GDM1 (cell line): ENCODE measurements around the gene FSTL4.

Source experiments
- DNase-seq: peaks from one replicate; lab custom pipeline; 2025; lab: John Stamatoyannopoulos, UW

FSTL4 gene

GRCh38 chr5:133291524-133291923 is 320.8 kb downstream of the FSTL4 start:
- no peak for DNase-seq

GRCh38 chr5:133290669-133291240 is 321.6 kb downstream of the FSTL4 start:
- no peak for DNase-seq

DNA sequence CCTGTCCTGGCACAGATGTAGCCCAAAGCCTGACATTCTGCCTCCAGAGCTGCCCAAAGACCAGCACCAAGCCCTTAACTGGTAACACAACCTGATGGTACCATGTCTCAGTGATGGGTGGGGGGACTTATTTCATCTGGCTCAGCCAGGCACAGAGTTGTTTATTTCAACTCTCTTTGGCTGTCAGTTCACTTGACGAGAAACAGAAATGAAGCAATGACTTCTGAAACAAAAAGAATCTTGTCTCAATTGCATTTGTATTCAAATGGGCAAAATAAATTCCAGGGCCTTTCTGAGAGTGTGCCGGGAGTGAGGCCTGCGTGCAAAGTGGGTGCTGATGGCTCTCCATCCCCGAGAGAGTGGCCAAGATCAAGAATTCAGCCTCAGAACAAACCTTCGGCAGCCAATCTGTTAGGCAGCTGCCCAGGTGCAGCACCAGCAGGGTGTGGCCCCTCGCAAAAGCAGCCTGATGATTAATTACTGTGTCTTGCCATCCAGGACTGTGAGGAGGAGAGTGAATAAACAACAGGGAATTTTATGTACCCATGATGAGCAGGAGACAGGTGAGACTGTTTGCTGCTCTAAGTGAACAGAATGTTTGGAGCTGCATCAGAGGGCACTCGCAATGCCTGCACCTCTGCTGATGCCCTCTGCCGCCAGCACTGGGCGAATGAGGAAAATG is 322.5 kb downstream of the FSTL4 start:
- no peak for DNase-seq

GRCh38 chr5:133287500-133287899 is 324.8 kb downstream of the FSTL4 start:
- DNase-seq = no peak

DNA sequence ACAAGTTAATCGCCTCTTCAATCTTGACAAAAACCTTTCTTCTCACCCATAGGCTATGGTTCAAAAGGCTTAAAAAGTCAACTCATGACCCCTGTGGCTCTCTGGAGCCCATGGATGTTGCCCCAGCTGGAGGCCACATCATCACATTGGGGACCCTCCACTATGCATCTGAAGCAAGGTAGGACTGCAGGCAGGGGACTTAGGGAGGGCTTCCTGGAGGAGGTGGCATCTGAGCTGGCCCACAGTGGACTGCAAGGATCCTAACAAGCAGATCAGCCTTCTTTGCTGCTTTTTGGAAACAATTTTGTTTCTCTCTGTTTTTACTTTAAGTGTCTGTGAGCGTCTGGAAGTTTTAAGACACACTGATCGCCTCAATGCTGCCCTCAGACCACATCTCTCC is 325.9 kb downstream of the FSTL4 start:
- no peak for DNase-seq

DNA sequence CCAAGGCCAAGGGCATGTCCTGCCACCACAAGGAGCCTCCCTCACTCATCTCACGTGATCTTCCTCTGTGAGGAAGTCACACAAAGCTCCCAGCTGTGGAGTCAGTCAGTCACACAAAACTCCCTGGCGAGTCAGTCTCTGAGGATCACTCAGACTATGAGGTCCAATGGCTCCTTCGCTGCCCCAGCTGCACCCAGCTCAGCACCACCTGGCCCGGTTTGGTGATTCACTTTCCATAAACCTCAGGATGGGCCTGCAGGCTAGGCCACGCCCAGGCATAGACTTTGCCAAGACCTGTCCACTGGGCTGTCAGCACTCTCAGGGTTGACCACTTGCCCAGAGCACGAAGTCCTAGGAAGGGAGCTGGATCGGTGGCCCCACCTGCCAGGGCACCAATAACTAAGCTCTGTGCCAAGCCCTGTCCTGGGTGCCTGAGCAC is 326.7 kb downstream of the FSTL4 start:
- no peak for DNase-seq

GRCh38 chr5:133284306-133284705 is 328.0 kb downstream of the FSTL4 start:
- DNase-seq = no peak

DNA sequence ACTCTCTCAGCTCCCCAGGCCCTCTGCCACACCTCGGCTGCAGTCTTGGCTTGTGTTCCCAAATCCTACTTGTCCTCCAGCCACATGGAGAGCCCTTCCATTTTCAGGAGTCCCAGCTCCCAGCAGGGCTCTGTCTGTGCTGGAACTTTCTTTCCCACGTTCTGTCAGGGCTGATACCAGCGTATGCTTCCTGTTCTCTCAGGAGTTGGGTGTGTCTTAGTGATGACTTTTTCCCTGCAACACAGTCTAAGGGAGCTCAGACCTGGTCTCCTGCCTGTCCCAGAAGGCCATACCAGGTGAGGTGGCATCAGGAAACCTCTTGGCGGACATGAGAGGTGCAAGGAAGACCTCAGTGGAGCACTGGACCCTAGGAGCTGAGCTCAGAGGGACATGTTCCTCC is 334.0 kb downstream of the FSTL4 start:
- DNase-seq = no peak

DNA sequence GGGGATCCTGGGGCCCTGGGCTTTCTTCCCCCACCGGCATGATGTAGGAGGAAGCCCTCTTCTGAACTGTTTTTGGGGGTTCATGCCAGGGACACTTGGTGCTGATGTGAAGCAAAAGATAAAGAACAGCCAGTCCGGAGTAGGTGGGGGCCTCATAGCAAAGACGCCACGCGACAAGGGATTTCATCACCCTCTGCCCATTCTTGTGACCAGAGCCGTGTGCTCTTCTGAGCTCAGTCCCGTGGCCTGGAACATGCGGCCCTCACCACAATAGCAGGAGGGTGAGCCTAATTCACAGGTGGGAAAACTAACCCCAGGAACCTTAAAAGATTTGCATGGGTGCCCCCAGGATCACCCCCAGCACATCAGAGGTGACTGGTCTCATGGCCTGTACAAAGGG is 334.6 kb downstream of the FSTL4 start:
- DNase-seq = no peak

DNA sequence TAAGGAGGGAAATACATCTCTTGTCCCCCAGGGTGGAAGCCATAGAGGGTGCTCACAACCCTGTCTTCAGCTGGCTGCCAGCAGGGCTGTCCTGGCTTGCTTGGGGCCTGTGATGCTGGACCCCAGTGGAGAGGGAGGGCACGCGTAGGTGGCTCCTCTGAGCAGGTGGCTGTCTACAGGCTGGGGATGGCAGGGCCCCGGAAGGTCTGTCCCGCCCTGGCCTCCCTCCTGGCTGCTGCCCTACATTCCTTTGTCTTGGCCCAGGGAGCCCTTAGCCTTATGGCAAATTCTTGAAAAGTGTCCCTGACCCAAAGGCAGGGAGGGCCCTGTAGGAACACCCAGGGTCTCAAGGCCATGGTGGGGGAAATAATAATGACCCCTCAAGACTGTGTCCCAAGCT is 336.2 kb downstream of the FSTL4 start:
- no peak for DNase-seq

DNA sequence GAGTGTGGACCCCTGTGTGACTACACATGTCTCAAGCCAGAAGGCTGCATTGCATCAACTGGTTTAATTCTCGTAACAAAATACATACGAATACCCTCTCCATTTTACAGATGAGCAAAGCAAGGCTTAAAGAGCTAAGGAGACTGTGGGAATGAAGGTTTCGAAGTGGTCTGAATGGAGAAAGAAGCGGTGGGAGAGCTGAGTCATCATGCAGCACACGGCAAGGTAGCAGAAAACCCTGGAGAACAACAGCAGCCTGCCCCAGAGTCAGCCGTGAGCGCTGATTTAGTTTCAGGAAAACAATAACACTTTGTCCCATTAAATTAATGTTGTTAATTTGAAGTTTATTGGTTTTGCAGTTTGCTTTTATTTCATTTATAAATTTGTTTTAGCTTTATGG is 336.7 kb downstream of the FSTL4 start:
- DNase-seq = no peak

DNA sequence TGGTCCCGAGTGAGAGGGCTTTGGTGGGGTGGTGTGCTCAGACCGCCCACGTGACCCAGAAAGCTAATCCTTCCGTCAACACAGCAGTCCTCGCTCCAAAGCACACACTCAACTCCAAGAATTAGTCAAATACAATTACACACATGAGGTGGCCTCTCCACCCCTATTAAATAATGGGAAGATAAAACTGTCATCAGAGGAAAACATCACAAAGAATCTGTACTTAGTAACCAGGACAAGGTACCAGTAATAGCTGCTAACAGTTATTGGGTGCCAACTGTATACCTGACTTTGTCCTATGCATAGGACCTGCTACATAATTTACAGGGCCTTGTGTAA is 337.8 kb downstream of the FSTL4 start:
- no peak for DNase-seq

DNA sequence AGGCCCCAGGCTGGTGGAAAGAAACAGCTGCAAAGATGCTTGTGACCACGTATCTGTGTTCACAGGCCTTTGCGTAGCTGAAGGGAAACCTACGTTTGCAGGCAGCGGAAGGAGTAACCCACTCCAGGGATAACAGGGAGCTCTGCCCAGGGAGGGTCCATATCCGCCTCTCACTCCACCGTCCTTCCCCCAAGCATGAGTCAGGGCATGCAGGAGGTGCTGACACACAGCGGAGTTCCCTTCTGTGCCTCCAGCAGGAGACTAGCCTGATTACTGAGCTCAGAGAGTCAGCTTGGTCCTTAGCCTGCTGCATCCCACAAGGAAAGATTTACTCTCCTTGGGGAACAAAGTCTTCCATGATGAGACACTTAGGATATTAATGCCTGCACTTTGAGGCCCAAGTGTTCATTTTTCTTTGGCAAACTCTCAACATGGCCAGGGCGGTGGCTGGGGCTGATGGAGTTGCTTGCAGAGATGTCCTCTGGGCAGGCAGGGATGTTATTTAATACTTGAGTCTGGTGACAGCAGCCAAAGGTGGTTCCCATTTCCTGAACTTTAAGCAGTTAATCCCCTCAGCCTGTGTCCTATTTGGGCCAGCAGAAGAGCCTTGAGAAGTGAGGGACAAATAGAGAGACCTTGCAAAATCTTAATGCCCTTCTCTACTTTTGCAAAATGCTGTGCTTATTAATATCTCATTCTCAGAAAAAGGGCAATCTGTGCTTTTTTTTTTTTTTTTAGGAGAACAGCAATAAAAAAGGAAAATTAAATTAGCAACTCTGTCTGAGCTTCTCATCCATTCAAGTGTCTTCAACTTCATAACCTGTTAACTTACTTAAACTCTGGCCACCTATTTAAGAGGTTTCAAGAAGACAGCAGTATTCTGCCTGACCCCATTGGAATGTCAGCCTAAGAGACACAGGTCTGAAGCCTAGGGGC is 338.4 kb downstream of the FSTL4 start:
- DNase-seq = no peak

- no peak for DNase-seq
Observed at GRCh38 chr5:133272345-133272744, 340.0 kb downstream of the FSTL4 start.

- DNase-seq = no peak
Observed at GRCh38 chr5:133271606-133272005, 340.7 kb downstream of the FSTL4 start.

DNA sequence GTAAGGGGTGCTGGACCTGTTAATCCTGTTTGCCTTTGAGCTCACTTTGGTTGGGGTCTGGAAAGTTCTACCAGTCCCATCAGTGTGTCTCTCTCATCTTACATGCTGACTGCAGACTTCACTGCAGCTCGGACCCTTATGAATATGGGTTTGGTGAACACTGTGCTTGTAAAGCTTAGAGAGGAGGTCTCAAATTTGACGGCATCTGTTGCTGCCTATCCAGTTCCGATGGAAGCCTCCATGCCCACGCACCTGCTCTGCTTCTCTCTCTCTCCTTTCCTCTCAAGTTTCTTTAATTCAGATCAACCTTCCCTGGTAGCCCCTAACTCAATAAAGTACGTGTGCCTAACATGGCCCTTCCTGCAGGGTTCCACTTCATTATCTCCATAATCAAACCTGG is 342.6 kb downstream of the FSTL4 start:
- DNase-seq = no peak

GRCh38 chr5:133267601-133268000 is 344.7 kb downstream of the FSTL4 start:
- no peak for DNase-seq

DNA sequence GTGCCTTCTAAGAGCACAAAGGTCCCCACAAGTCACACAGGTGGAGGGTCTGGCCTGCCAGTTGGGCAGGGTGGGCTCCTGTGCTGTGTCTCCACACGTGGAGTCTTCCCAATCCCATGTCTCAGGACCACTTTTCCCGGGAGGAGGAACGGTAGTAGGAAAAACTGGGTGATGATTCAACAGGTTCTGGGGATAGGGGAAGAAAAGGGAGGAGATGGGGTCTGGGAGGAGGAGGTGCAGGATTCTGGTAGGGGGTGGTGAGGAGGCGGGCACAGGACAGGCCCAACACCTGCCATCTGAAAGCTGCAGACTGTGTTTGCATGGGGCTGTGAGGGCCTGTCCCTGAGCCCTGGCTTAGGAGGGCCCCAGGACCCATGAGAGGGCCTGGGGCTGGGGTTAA is 345.4 kb downstream of the FSTL4 start:
- DNase-seq = no peak

DNA sequence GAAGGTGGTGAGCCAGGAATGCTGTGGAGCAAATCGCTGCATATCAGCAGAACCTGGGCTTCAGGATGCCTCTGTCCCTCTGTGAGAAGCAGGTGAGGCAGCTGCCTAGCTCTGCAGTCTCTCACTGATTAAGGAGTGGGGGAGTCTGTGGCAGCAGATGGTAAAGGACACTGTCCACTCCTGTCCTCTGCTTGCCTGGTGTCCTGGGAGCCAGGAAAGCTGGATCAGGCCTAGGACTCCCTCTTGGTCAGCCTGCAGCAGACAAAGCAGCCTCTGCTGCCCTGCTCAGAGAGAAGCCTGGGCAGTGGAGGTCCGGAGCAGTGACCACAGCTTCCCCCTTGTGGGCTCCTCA is 345.8 kb downstream of the FSTL4 start:
- no peak for DNase-seq

GRCh38 chr5:133265720-133266526 is 346.4 kb downstream of the FSTL4 start:
- no peak for DNase-seq

GRCh38 chr5:133265257-133265656 is 347.1 kb downstream of the FSTL4 start:
- no peak for DNase-seq

- DNase-seq = no peak
Observed at GRCh38 chr5:133262690-133263089, 349.7 kb downstream of the FSTL4 start.
